ENCODE results near the gene NTRK2. TPM values are rescaled to one million over a fixed set of nuclear protein-coding genes. Genes with fewer than 3 reads are reported as not detected.

Gene NTRK2
- total and polyA plus RNA-seq, 10 of the 15 experiments (the other 5 are each of a cell fraction or from before 2014, with no cell fraction given), result 0.42 to 4.6 (median 0.65) TPM

DNA sequence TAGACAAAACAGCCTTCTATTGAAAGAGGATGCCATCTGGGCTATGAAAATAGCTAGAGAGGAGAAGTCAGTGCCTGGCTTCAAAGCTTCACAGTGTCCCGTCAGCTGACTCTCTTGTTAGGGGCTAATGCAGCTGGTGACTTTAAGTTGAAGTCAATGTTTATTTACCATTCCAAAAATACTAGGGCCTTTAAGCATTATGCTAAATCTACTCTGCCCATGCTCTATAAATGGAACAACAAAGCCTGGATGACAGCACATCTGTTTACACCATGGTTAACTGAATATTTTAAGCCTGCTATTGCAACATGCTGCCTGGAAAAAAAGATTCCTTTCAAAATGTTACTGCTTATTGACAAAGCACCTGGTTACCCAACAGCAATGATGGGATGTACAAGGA, 309.1 kb downstream of the NTRK2 start:
- Histone ChIP-seq H3K4me1 (ENCODE audit: control insufficient read depth, insufficient read depth, low read length) (no peaks in the 10 kb centered on the region), H4K20me1 (ENCODE audit: control insufficient read depth, insufficient read depth) (no peaks in the 10 kb centered on the region), H3K27ac (ENCODE audit: control insufficient read depth, insufficient read depth) (no peak overlapping the region), H3K9ac (ENCODE audit: control insufficient read depth, insufficient read depth, low read length) (no peak overlapping the region), H3K27me3 (replicated peaks in 1 of 2; ENCODE audit: control insufficient read depth in 2 of 2, insufficient read depth in 2 of 2, low read length in 1 of 2) (no peaks in the 10 kb centered on the region), H3K4me3 (no peak overlapping the region), H3K9me3 (replicated peaks; ENCODE audit: control insufficient read depth, insufficient read depth, low read length) (no peaks in the 10 kb centered on the region), H3K36me3 (ENCODE audit: control insufficient read depth in 2 of 2, insufficient read depth in 2 of 2, low read length in 1 of 2) (no peaks in the 10 kb centered on the region), H2AFZ (ENCODE audit: control insufficient read depth, low read depth, low read length) (no peak overlapping the region), H3K4me2 (ENCODE audit: control insufficient read depth, insufficient read depth) (no peak overlapping the region), H3K79me2 (ENCODE audit: control insufficient read depth, insufficient read depth, low read length) (no peaks in the 10 kb centered on the region)
- RAD21 ChIA-PET (ENCODE audit: unreplicated experiment), result no interaction called here
- no TSS peak for BruUV-seq (replicated peaks)
- CTCF ChIA-PET, result interaction anchor here (0.6 kb wide), 2 partner anchors 24 to 636 kb away, joined by 3 to 4 read pairs; no protein-coding TSS in a partner anchor
- POLR2A ChIA-PET, result no interaction called here
- DNase-seq (ENCODE audit: low read depth, low spot score) (no peak), FAIRE-seq (no peak), ATAC-seq (no peak)
- 73% methylated on average over 1 of the region's 1 CpG for WGBS (ENCODE audit: insufficient coverage, insufficient replicate concordance, low lambda C conversion rate, missing lambda C conversion rate)
- in situ Hi-C loops (cut with MboI), result no loop called here
- intact Hi-C loops (cut with micrococcal nuclease; ENCODE audit: unreplicated experiment), result no loop called here
- TF ChIP-seq LARP7 (IDR thresholded peaks at IDR 0.05) (no peak), SREBF2 (IDR thresholded peaks at IDR 0.05; ENCODE audit: low read length) (no peak), SMAD5 (IDR thresholded peaks at IDR 0.05; ENCODE audit: low read depth) (no peak), ZBED1 (IDR thresholded peaks at IDR 0.05; ENCODE audit: borderline replicate concordance) (no peak), KAT2A (conservative IDR thresholded peaks at IDR 0.05; ENCODE audit: control insufficient read depth, low read depth, low read length) (no peak), RAD51 (IDR thresholded peaks at IDR 0.05) (no peak), NFYB (IDR thresholded peaks at IDR 0.05; ENCODE audit: insufficient read depth, low read depth, low read length) (no peak), FOXM1 (IDR thresholded peaks at IDR 0.05; ENCODE audit: low read depth, low read length) (no peak), BRCA1 (IDR thresholded peaks at IDR 0.05; ENCODE audit: low read depth, low read length) (no peak), JUND (IDR thresholded peaks at IDR 0.05; ENCODE audit: low read depth, low read length) (no peak), RB1 (IDR thresholded peaks at IDR 0.05; ENCODE audit: borderline replicate concordance) (no peak), EZH2 (IDR thresholded peaks at IDR 0.05; ENCODE audit: borderline replicate concordance, control insufficient read depth, low read depth, low read length) (no peak), RFX5 (IDR thresholded peaks at IDR 0.05; ENCODE audit: low read depth, low read length) (no peak)
- TF ChIP-seq, protein P1, sequence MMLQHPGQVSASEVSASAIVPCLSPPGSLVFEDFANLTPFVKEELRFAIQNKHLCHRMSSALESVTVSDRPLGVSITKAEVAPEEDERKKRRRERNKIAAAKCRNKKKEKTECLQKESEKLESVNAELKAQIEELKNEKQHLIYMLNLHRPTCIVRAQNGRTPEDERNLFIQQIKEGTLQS (IDR thresholded peaks at IDR 0.05; ENCODE audit: borderline replicate concordance, extremely low read depth, low read depth, low read length), result no peak
- SMC1A ChIA-PET (ENCODE audit: uncharacterized antibody, unreplicated experiment), result interaction anchor here (1.4 kb wide), 1 partner anchor 11 kb away, joined by 4 read pairs; no protein-coding TSS in a partner anchor
